EL (cell line): ENCODE results near the gene MYH3.

Experiments used
- DNase-seq: peaks from one replicate; pipeline ENCODE4 v3.0.0-alpha.2; 2016

MYH3 gene

DNA sequence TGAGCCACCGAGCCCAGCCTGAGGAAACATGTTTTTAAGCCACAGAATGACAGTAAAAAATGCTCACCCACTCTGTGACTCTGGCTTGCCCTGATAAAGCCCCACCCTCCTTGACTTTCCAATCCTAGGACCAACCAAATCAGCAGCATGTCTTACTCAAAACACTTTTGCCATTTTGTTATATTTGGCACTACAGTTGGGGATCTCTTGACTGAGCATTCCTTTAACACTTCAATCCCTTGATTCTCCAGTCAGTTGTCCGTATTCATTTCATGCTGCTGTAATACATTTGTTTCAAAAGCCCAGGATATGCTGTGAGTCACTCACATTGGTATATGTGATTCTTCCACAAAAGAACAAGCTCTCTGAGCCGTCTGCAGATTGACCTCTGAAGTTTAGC lies 8.2 kb downstream of the MYH3 start:
- peak; percentile 49 for DNase-seq

DNA sequence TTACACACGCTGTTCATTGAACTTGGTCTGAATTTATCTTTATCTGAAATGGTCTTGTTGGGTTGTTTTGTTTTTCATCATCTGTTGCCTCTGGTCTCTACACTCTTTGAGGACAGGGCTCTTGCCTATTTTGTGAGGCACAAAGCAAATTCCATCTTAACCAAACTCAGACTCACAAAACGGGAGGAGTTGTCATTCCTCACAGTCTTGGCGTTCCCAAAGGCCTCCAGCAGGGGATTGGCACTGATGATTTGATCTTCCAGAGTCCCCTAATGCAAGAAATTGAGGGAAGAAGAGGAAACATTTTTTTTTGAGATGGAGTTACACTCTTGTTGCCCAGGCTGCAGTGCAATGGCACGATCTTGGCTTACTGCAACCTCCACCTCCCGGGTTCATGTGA lies 8.7 kb downstream of the MYH3 start:
- no peak for DNase-seq

DNA sequence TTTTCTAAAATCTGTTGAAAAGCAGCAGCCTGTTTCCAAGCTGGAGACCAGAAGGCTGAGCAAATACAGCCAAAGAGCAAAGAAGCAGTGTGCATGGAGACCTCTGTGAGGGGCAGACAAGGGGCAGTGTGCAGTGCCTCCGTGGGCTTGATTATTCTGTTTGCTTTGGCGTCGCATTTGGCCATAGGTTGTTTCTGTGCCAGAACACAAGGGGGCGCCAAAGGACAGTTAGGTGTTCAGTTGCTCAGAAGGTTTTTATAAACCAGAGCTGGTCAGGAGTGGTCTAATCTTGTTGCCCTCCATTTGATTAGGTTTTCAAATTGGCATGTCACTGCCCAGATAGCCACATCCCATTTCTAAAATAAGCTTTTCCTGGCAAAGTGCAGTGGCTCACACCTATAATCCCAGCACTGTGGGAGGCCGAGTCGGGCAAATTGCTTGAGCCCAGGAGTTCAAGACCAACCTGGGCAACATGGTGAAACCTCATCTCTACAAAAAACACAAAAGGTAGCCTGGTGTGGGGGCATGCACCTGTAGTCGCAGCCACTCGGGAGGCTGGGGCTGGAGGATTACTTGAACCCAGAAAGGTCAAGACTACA lies 10.6 kb downstream of the MYH3 start:
- DNase-seq = peak; percentile 70

DNA sequence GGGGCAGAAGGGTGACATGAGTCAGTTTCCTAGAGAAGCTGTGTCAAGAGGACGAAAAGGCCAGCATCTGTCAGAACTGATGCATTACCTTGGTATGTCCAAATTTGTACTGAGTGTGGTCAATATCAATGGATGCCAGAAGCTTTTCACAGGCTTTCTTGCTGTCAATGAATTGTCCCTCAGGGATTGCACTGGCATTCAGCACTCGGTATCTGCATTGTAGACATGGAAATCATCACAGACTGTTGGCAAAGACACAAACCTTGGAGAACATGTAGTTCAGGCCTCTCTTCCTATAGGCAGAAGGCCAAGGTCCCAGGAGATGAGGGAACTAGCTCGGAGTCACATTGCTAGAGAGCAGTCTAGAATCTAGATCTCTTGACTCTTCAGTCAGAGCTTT lies 16.6 kb downstream of the MYH3 start:
- DNase-seq = no peak

DNA sequence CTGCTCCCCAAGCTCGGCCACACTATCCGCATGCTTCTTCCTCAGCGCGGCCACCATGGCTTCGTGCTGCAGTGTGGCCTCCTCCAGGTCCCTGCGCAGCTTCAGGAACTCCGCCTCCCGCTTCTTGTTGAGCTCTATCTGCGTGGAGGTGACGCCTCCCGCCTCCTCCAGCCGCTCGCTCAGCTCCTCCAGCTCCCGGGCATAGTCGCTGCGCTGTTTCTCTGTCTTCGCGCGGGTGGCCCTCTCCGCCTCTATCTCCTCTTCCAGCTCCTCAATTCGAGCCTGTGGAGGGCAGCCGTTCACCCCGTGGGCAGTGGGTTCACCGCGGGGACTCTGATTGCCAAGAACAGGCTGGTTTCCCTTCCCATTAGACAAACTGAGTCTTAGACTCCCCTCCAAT lies 19.0 kb downstream of the MYH3 start:
- no peak for DNase-seq

DNA sequence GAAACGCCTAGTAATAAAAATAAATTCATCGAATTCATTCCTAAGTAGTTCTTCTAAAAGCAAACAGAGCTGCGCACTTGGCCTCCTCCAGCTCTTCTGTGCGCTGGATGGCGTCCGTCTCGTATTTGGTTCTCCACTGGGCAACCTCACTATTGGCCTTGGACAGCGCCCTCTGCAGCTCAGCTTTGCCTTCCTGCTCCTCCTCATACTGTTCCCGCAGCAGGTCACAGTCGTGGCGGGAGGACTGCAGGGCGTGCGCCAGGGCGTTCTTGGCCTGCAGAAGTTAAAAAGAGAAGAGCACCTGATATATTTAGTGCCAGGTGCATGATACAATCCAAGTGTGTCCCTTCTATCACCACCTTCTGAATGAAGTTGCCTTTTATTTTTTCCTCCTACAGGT lies 21.8 kb downstream of the MYH3 start:
- DNase-seq = no peak

DNA sequence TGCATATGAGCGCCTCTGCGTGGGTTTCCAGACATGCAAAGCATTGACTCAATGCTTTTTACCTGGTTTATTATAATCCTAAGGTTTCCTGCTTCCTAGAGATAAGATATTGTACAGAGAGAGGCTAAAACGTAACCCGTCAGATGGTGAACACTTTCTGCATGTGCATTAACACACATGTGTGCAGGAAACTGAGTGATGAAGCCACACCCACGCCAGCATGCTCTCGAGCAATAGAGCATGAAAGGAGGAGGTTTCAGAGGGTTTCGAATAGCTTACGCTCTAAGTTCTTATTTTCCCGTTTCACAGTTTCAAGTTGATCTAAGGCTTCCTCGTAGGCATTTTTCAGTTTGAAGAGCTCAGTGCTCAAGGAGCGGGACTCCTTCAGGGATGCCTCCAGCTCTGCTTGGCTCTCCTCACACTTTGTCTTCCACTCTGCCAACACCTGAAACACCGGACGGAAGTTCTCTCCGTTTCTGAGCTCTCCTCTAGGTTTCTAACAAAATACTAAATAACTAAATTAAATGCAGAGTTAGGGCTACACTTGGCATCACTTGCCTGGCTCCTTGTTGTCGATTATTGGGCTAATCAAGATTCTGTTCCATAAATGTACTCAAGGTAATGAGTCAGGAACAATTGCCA lies 23.2 kb downstream of the MYH3 start:
- no peak for DNase-seq

DNA sequence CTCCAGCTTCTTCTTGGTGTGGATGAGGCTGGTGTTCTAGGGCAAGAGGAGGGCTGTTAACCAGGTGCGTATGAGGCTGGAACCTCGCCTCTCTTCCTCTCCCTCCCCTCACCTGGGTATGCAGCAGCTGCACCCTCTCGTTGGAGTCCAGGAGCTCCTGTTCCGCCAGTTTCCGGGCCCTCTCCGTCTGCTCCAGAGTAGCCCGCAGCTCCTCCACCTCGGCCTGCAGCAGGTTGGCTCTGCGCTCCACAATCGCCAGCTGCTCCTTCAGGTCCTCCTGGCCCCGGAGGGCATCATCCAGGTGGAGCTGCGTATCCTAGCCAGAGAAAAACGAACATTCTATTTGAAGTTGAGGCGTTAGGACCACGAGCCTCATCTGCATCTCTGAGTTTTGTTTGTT lies 25.4 kb downstream of the MYH3 start:
- no peak for DNase-seq

DNA sequence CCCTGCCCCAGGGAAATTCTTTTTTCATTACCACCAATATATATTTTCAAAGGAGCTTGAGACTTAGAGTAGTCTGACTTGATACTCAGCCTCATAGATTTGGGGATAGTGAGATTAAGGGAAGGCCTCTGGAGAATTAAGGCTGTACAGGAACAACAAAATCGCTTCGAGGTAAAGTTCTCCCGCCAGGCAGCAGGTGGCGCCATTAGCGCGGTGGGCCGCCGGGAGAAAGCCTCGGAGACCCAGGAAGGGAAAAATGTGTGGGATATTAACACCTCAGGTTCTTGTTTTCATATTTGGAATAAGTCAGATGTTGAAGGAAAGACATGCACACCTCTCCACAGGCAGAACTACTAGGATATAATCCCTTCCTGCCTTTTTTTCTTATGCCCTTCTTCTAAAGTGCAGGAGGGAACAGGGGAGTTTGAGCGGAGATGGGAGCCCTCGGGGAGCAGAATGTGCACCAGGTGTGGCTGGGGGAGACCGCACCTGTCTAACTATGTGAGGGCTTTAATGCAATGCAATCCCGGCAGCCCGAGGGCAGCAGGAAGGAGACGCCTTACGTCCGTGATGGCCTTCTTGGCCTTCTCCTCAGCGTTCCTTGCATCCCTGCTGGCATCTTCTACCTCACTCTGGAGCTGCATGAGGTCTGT lies 25.9 kb downstream of the MYH3 start:
- peak; percentile 40 for DNase-seq

DNA sequence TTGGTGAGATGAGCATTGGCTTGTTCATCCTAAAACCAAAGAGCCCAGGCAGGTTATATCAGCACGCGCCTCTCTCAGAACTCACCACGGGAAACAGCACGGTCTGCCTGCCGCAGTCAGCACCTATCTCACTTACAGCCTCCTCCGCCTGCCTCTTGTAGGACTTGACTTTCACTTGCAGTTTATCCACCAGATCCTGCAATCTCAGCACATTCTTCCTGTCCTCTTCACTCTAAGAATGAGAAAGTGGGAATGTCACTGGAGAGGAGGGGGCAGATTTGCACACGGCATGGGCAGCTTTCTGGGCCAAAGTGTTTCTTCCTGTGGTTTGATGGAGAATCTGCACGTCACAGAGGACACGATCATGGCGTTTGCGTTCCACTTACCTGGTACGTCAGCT lies 27.4 kb downstream of the MYH3 start:
- no peak for DNase-seq

DNA sequence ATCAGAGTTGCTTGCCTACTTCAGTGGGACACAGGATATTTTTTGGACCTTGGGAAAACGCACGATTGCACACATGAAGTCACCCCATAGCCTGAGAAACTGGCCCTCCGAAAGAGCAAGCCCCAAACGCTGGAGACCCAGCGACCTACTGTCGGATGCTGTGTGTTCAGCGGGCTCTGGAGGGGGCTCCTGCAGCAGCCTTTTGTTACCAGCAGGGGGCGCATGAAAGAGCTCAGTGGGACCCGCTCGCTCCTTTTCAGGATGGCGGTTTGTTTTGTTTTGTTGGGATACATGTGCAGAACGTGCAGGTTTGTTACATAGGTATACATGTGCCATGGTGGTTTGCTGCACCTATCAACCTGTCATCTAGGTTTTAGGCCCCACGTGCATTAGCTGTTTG lies 28.4 kb downstream of the MYH3 start:
- no peak for DNase-seq

DNA sequence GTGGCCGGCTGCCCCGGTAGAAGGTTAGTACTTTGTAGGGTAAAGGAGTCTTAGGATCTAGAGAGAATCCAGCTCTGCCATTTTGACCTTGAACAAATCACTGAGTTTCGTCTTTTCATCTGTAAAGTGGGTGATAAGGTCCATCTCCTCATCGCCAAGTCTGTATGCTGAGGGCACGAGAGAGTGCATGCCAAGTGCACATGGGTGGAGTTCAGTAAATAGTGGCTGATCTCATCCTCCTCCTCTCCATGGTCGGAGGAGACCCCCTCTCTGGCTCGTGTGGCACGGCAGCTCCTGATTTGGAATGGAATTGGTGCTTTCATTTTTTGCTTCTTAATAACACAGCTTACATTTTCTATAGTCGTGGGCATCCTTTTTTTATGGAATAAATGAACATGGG lies 30.7 kb downstream of the MYH3 start:
- DNase-seq = no peak

DNA sequence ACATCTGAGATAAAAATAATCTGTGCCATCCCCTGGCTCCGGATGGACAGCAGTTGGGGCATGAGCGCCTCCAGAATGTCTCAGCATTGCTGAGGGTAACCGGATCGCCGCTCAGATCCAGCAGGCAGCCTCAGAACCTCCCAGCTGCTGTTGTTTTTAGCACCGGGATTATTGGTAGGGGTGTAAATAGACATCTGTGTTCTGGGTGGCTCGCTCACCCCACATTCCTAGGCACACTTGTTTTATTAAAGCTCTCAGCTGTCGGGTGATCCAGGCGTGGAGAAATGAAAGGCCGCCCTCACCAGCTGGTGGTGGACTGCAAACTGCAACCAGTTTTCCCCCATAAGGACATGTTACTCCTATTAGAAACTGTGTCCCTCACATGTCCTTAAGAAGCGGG lies 32.1 kb downstream of the MYH3 start:
- DNase-seq = no peak

DNA sequence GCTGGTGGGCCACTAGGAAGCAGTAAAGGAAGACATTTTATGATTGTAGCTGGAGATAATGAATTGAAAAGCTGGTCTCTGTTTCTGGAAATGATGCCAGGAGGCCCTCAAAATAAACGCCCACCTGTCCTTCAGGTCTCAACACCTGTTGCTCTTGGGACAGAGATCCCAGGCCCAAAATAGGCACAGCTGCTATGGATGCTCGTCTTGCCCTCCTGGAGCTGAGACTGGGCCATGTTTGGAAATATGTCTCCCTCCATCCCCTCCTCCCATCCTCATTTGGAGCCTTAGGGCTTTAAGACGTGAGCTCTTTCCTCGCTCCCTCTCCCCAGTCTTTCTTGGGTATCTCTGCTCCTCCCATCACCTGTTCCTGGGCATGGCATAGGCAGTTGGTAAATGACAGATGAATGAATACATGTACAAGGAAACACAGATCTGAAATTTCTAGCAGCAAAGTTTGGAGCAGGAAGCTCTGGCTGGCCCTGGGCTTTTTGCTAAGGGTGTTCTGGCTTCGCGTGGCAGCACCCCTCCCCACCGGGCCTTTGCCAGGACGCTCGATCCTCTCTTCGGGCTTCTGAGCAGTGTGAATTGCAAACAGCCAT lies 33.3 kb downstream of the MYH3 start:
- no peak for DNase-seq

DNA sequence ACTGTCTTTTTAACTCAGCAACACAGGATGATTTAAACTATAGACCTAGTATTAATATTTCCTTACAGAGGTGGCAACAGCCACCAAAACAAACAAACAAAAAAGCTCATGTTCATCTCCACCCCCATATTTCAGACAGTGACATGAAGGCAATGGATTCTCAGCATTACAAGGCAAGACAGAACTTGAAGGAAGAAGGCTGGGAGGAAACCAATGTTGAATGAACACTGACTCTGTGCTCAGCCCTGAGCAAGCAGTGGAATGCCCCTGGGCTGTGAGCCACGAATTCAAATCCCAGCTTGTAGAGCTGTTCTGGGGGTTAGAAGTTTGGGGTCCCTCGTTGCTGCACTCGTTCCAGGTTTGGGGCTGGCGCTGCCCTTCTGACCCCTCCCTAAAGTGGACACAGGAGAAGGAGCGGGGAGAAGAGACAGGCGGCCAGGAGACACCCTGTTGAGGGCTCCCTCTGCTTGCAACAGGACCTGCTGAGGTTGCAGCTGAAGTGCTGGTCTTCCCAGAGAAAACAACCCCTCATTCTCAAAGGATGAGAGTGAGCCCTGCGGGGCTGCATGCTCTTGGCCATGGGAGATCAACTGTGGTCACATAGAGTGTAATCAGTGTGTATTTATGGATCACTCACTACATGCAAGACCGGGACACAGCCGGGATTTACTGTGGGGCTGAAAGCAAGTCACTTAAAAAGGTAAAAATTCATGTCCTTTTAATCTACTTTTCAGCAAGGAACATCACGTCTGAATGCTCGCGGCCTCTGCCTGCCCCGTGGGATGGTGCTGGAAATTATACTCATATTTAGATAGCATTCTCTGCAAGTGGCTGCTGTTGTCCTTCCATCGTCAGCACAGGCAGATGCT lies 34.3 kb downstream of the MYH3 start:
- DNase-seq = peak; percentile 18

DNA sequence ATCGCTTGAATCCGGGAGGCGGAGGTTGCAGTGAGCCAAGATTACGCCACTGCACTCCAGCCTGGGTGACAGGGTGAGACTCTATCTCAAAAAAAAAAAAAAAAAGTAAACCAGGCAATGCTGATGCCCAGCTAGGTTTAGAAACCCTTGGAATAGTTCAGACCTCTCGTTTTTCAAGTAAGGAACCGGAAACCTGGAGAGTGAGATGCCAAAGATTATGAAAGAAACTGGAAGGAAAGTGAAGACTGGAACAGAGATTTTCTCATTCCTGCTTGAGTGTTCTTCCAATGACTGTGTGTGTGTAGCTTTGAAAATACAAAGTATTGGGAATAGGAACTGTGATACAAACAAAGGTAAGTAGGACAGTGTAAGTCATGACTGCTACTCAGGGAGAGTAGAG lies 35.7 kb downstream of the MYH3 start:
- DNase-seq = no peak

DNA sequence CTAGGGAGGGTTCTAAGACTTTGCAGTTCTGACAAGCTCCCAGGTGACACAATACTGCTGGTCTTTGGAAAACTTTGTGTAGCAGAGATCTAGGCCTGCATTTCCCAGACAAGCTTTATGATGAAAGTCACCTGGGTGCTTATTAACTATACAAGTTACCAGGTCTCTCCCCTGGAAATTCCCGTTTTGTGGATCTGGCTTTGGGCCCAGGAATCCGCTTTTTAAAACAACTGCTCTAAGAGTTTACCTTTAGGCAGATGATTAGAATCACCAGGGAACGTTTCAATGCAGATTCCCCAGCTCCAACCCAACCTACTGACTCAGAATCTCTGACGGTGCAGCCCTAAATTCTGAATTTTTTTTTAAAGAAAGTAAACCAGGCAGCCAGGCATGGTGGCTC lies 36.3 kb downstream of the MYH3 start:
- no peak for DNase-seq

DNA sequence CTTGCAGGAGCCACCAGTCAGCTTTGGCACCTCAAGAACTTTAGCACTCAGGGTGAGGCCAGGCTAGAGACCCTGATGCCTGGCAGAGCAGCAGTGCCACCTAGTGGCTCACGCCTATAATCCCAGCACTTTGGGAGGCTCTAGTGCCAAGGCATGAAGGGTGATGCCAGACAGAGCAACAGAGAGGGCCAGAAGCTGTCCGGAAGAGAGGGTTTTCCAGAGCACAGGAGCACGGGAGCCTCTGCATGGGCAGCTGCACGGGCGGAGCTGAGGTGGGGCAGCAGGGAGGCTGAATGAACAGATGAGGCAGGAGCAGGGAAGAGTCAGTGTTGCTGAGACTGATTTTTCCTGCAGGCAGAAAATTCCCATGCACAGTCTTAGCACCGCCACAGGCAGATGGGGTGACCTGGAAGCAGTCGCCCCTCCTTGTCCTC lies 38.9 kb downstream of the MYH3 start:
- DNase-seq = peak; percentile 73

DNA sequence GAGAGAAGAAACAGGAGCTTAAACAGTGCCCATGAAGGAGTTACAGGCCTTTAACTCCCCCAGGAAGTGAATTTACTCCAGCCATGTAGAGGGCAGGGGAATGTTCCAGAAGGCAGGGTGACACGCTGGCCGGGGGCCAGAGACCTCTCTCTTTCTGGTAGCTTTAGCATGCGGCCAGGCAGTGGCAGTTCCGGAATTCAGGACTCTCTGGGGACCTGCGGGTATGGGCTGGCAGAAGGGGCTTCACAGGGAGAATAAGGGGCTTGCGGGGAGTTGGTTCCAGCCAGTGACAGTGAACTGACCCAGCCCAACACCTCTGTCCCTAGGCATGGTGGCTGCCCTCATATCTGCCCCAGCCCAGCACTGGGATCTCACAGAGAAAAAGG lies 40.0 kb downstream of the MYH3 start:
- DNase-seq = no peak

DNA sequence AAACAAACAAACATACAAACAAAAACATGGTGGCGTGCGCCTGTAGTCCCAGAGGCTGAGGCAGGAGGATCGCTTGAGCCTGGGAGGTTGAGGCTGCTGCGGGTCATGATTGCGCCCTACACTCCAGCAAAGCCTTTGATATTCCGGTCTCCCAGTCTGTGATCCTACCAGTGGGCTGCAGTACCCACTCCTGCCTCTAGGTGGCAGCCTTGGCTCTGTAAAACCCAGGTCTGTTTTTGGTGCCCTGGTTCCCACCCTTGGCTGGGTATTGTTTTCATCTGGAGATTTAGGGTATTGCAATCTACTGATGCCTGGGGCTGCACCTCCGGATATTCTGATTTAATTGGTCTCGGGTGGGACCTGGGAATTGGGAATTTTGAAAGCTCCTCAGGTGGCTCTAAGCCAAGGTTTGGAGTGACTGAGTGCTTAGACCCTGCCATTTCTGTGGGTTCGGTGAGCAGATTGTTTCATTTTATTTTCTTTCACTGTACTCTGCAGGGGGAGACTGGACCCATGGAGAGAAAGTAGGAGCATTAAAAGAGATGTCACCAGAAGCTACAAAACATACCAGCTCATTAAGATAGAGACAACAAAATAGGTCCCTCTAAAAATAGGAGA lies 40.5 kb downstream of the MYH3 start:
- peak; percentile 77 for DNase-seq

DNA sequence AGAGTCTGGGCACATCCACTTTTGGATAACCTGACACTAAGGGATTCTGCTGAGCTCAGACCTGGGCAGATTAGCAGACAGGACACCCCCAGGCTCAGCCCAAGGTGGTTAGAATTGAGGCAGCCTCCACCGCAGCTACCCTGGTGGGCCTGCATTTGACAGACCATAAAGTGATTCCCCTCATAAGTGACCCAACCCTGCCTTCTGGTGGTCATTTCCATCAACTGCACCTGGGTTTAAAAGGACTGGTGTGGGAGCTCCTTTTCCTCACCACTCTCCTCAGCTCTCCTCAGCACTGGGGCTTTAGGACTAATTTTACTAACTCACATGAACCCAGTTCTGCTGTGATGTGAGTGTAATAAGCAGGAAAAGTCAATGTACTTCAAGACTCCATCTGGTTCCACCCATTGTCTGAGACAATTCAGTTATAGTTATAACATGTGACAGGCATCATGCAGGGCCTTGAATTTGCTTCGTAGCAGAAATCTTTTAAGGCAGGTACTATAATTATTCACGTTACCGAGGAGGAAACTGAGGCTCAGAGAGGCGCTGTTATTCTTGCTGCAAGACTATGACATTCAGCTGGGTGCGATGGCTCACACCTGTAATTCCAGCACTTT lies 42.5 kb downstream of the MYH3 start:
- DNase-seq = peak; percentile 74

DNA sequence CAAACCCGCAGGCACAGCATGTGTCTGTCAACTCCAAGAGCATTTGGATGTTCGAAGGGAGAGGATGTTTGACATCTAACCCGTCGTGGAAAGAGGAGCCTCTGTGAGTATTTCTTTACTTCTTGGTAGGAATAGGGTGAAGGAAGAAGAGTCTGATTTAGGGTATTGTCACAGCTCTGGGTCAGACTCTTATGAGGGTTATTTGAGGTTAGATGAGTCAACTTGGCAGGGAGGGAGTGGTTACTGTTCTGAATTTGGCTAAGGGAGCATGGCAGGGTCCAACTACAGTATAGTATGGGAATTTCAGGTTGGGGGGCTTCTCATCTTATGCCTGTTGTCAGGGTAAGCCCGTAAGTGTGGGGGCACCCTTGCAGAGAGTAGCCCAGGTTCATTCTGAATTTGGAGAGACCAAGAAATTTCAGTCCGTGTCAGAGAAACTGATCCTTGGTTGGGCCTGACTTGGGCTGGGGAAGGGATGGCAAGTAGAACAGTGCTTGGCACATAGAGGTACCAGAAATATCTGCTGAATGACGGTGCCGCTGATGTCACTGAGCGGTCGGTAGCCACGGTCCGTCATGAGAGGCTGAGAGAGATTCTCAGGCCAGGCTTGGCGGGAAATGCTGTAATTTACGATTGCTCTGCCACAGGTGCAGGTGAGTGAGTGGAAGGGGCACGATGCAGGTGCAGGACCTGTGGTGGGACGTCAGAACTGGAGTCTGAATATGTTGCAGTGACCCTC lies 43.2 kb downstream of the MYH3 start:
- DNase-seq = peak; percentile 52
